GM10266 (cell line): ENCODE results near the gene OR8B3.
A peak's percentile ranks its signal among the peaks of the same experiment; 100 is the strongest.
"Not testable (repeated sequence)": the region's sequence is repeated elsewhere in the genome, so short reads cannot be mapped to it uniquely, and the experiment has no call there.

ENCODE experiments used
- DNase-seq: peaks from one replicate; pipeline ENCODE4 v3.0.0; 2012; ENCODE audit errors: extremely low spot score
- TF ChIP-seq, protein P1 (sequence below): IDR thresholded peaks from 2 replicates; pipeline ENCODE4 v1.5.1; 2012; ENCODE audit warnings: mild to moderate bottlenecking, low read depth; ENCODE audit not compliant: control insufficient read depth, insufficient read depth; ENCODE audit errors: missing control alignments

Gene OR8B3

DNA sequence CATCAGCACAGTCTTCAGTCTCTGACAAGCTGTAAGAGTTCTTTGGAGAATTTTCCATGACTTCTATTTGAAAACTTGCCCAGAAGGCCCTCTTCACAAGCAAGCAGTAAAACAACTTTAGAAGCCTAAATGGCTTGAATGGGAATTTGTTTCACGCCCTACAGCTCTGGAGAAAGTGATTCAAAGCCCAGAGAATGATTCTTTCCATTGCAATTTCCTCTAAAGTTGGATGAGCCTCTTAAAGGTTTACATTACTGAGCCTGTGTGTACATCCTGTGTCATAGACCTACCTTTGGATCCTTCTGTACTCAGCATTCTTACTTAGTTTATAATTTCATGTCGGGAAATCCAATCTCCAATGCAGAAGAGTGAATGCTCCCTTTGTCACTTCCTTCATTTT, 6.8 kb upstream of the OR8B3 start:
- TF ChIP-seq, protein P1, sequence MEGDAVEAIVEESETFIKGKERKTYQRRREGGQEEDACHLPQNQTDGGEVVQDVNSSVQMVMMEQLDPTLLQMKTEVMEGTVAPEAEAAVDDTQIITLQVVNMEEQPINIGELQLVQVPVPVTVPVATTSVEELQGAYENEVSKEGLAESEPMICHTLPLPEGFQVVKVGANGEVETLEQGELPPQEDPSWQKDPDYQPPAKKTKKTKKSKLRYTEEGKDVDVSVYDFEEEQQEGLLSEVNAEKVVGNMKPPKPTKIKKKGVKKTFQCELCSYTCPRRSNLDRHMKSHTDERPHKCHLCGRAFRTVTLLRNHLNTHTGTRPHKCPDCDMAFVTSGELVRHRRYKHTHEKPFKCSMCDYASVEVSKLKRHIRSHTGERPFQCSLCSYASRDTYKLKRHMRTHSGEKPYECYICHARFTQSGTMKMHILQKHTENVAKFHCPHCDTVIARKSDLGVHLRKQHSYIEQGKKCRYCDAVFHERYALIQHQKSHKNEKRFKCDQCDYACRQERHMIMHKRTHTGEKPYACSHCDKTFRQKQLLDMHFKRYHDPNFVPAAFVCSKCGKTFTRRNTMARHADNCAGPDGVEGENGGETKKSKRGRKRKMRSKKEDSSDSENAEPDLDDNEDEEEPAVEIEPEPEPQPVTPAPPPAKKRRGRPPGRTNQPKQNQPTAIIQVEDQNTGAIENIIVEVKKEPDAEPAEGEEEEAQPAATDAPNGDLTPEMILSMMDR: no peak

GRCh38 chr11:124403186-124403585, 4.4 kb upstream of the OR8B3 start:
- not testable (repeated sequence) for DNase-seq

More for the DNA sequence above, 6.8 kb upstream of the OR8B3 start:
- DNase-seq: no peak

- TF ChIP-seq, protein P1: peak; percentile 71
- peak; percentile 74 for DNase-seq
Measured at GRCh38 chr11:124402326-124402922, 3.6 kb upstream of the OR8B3 start.

GRCh38 chr11:124396847-124397246, 2.0 kb downstream of the OR8B3 start:
- not testable (repeated sequence) for DNase-seq

GRCh38 chr11:124394408-124394807, 4.4 kb downstream of the OR8B3 start:
- TF ChIP-seq, protein P1: no peak
- no peak for DNase-seq

- TF ChIP-seq, protein P1: no peak
- DNase-seq: no peak
Measured at GRCh38 chr11:124384399-124384798, 14.4 kb downstream of the OR8B3 start, which contains the start of gene OR8B2. Gene OR8B2, minus strand, starts transcription at chr11:124384499. Its CDS starts 1,156 bp downstream, at chr11:124383343.

DNA sequence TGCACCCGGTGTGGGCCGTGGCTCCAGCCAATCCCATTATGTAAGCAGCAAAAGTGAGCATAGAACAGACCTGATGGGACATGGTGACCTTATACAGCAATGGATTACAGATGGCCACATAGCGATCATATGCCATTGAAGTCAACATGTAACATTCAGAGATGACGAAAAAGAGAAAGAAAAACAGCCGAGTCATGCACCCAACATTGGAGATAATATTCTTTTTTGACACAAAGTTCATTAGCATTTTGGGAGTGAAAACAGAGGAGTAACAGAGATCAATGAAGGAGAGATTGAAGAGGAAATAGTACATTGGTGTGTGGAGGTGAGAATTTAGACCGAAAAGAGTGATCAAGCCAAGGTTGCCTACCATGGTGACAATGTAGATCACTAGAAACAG, 16.0 kb downstream of the OR8B3 start:
- DNase-seq: not testable (repeated sequence)

DNA sequence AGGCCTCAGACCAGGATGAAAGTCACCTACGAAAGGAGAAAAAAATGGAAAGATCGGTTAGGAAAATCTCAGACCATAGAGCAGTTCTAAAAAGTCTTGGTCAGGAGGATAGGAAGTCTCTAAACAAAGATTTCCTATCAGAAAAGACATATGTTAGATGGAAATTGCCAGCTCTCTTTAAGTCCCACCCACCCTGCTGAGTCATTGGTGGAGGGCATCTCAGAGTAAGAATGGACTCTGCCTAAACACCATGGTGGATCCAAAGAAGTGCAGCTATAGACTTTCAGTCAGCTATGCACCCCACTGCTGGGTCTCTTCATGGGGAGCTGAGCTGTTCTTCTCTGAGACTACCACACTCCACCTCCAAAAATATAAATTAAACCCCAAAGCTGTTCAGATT, 18.2 kb downstream of the OR8B3 start:
- no peak for DNase-seq
- TF ChIP-seq, protein P1: no peak

GRCh38 chr11:124376280-124376679, 22.5 kb downstream of the OR8B3 start:
- DNase-seq: no peak
- TF ChIP-seq, protein P1: no peak
